Adrenal gland (tissue), 5 donors: ENCODE data around the gene PSMC3.

Source experiments
- POLR2A ChIP-seq, 2 donors: fragments of 450-650 bp; IDR thresholded peaks; one replicate each; pipeline ENCODE4 v1.6.1; 2017; ENCODE audit warnings: antibody characterized with exemption in 2 of 2, mild to moderate bottlenecking in 2 of 2, moderate library complexity in 1 of 2
- TF ChIP-seq, protein P1 (sequence below), 6 experiments: fragments of 450-650 bp in 4 of 6; fragments of 200-600 bp in 2 of 6; sonication (generic) in 1 of 6; IDR thresholded peaks; 1 replicate in 5 of 6; 2 replicates in 1 of 6; pipeline versions ENCODE4 v1.5.1 to v1.8.0; 2016 to 2021; ENCODE audit warnings: antibody characterized with exemption in 6 of 6, mild to moderate bottlenecking in 2 of 6, moderate library complexity in 1 of 6
- donor health status: DM: no; HTN: no; CAD: no.

DNA sequence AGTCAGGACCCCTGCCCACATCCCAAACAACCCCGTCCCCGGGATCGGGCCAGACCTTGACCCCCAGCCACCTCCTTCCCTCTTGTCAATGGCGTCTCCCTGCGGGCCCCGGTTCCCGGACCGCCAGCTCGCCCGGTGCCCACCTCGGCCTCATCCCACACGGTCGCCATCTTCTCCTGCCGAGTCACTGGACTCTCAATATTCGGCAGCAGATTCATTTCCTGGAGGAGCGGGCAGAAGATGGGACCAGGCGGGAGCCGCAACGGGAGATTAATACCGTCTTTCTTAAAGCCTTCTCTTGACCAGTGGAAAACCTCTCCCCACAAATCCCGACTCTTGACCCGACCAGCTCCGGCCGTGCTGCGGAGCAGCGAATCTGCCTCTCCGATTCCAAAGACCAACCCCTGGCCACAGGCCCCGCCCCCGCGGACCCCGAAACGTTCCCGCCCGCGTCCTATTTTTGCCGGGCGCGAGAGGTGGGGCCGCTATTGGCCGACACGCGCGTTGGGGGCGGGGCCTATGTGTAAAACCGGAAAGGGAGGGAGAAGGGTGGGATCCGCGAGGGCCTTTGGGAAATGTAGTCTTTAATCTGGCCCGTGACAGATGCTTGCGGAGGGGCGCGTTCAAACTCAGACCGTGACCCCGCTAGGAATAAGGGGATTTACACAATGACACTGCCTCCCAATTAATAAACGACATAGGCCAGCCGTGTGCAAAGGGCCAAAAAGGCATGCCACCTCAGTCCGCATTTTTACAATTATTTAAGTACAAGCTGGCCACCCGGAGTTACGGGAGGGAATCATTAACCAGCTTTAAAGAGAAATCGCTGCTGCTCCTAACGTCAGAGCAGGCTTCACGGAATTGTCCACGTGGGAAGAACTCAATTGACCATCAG is at the start of gene PSMC3:
- TF ChIP-seq, protein P1, sequence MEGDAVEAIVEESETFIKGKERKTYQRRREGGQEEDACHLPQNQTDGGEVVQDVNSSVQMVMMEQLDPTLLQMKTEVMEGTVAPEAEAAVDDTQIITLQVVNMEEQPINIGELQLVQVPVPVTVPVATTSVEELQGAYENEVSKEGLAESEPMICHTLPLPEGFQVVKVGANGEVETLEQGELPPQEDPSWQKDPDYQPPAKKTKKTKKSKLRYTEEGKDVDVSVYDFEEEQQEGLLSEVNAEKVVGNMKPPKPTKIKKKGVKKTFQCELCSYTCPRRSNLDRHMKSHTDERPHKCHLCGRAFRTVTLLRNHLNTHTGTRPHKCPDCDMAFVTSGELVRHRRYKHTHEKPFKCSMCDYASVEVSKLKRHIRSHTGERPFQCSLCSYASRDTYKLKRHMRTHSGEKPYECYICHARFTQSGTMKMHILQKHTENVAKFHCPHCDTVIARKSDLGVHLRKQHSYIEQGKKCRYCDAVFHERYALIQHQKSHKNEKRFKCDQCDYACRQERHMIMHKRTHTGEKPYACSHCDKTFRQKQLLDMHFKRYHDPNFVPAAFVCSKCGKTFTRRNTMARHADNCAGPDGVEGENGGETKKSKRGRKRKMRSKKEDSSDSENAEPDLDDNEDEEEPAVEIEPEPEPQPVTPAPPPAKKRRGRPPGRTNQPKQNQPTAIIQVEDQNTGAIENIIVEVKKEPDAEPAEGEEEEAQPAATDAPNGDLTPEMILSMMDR (IDR thresholded peaks at IDR 0.05): no peak
- peak; percentile 62 to 94 for TF ChIP-seq POLR2A (IDR thresholded peaks at IDR 0.05)
